Vagina (tissue), 2 donors: ENCODE results near the gene ARMH2. TPM values are rescaled to one million over a fixed set of nuclear protein-coding genes. Genes with fewer than 3 reads are reported as not detected.

ENCODE experiments used
- DNase-seq, 2 donors: peaks; one replicate each; pipeline ENCODE4 v3.0.0-alpha.2; 2017; ENCODE audit errors: extremely low spot score in 2 of 2
- H3K27ac ChIP-seq: fragments of 200-600 bp; sonication (generic); one replicate; pipeline ENCODE4 v1.5.1; 2019
- H3K27me3 ChIP-seq: fragments of 200-600 bp; sonication (generic); one replicate; pipeline ENCODE4 v1.5.1; 2019
- H3K36me3 ChIP-seq, 2 donors: fragments of 200-600 bp; sonication (generic); one replicate each; pipeline ENCODE4 v1.5.1; 2017 to 2019
- H3K4me1 ChIP-seq: fragments of 200-600 bp; sonication (generic); one replicate; pipeline ENCODE4 v1.5.1; 2019
- H3K4me3 ChIP-seq, 2 donors: fragments of 200-600 bp; sonication (generic); 1 replicate in 1 of 2; 2 replicates in 1 of 2; pipeline ENCODE4 v1.5.1; 2016 to 2019
- H3K9me3 ChIP-seq: fragments of 200-600 bp; sonication (generic); one replicate; pipeline ENCODE4 v1.5.1; 2019
- CTCF ChIP-seq, 3 experiments: fragments of 450-650 bp in 2 of 3; fragments of 200-600 bp in 1 of 3; sonication (generic) in 1 of 3; IDR thresholded peaks; one replicate each; pipeline ENCODE4 v1.5.1; 2017 to 2019; ENCODE audit warnings: antibody characterized with exemption in 3 of 3, mild to moderate bottlenecking in 2 of 3, moderate library complexity in 2 of 3
- POLR2A ChIP-seq, 2 donors: fragments of 450-650 bp; IDR thresholded peaks; one replicate each; pipeline ENCODE4 v1.6.1; 2017; ENCODE audit warnings: antibody characterized with exemption in 2 of 2, mild to moderate bottlenecking in 2 of 2, moderate library complexity in 2 of 2
- POLR2AphosphoS5 ChIP-seq, 2 donors: sonication (generic); formaldehyde crosslinking; IDR thresholded peaks; one replicate each; pipeline ENCODE4 v1.9.0; 2017; ENCODE audit warnings: antibody characterized with exemption in 2 of 2, mild to moderate bottlenecking in 2 of 2, low read depth in 1 of 2; ENCODE audit not compliant: insufficient read depth in 1 of 2
- intact Hi-C: fragments of 100-400 bp; cut with DNase I; formaldehyde crosslinking; loops from one replicate; pipeline ENCODE4 v1.15.1; 2023
- total RNA-seq: library from RNA; depleted of rRNA; stranded (reverse); fragments of >200 nt; gene quantifications from one replicate; pipeline ENCODE4 v1.2.3, GENCODE V29; 2016

The ARMH2 gene
- not detected for total RNA-seq

- H3K4me1 ChIP-seq: no peaks in the 10 kb centered on the region
- TF ChIP-seq POLR2AphosphoS5 (IDR thresholded peaks at IDR 0.05; ENCODE audit: insufficient read depth in 1 of 2, low read depth in 1 of 2): no peak
- TF ChIP-seq CTCF (IDR thresholded peaks at IDR 0.05): no peak
- no peak for TF ChIP-seq POLR2A (IDR thresholded peaks at IDR 0.05)
- intact Hi-C loops: no loop called here
These were observed at the start of gene ARMH2 for GRCh38 chr6:24798740-24799540. Gene ARMH2 (minus strand): TSS chr6:24798917. CDS start chr6:24798857, 60 bp downstream.

GRCh38 chr6:24848461-24848860, 49.7 kb upstream of the ARMH2 start:
- TF ChIP-seq POLR2AphosphoS5 (IDR thresholded peaks at IDR 0.05; ENCODE audit: insufficient read depth in 1 of 2, low read depth in 1 of 2) (no peak), POLR2A (IDR thresholded peaks at IDR 0.05) (no peak), CTCF (IDR thresholded peaks at IDR 0.05) (no peak)
- no peak for DNase-seq
- no peak overlapping the region for H3K4me3 ChIP-seq
- no peaks in the 10 kb centered on the region for H3K27me3 ChIP-seq
- H3K9me3 ChIP-seq: no peaks in the 10 kb centered on the region
- intact Hi-C loops: no loop called here
- H3K36me3 ChIP-seq: peaks cover 0 to 57% of the 10 kb centered on the region in 2 donors
- H3K27ac ChIP-seq: no peak overlapping the region
- no peaks in the 10 kb centered on the region for H3K4me1 ChIP-seq

More at GRCh38 chr6:24798740-24799540, at the start of gene ARMH2:
- H3K36me3 ChIP-seq: no peaks in the 10 kb centered on the region
- H3K9me3 ChIP-seq: no peaks in the 10 kb centered on the region
- H3K27ac ChIP-seq: no peak within 1 kb of the TSS
- H3K4me3 ChIP-seq: no peak within 1 kb of the TSS
- DNase-seq: no peak
- no peaks in the 10 kb centered on the region for H3K27me3 ChIP-seq

GRCh38 chr6:24847402-24847801, 48.7 kb upstream of the ARMH2 start:
- H3K4me3 ChIP-seq: no peak overlapping the region
- H3K4me1 ChIP-seq: no peaks in the 10 kb centered on the region
- no peaks in the 10 kb centered on the region for H3K9me3 ChIP-seq
- DNase-seq: peak in 1 of 2 donors; percentile 49
- H3K27me3 ChIP-seq: no peaks in the 10 kb centered on the region
- intact Hi-C loops: no loop called here
- H3K27ac ChIP-seq: no peak overlapping the region
- TF ChIP-seq POLR2AphosphoS5 (IDR thresholded peaks at IDR 0.05; ENCODE audit: insufficient read depth in 1 of 2, low read depth in 1 of 2) (no peak), POLR2A (IDR thresholded peaks at IDR 0.05) (no peak), CTCF (IDR thresholded peaks at IDR 0.05) (no peak)
- H3K36me3 ChIP-seq: peaks cover 0 to 57% of the 10 kb centered on the region in 2 donors

DNA sequence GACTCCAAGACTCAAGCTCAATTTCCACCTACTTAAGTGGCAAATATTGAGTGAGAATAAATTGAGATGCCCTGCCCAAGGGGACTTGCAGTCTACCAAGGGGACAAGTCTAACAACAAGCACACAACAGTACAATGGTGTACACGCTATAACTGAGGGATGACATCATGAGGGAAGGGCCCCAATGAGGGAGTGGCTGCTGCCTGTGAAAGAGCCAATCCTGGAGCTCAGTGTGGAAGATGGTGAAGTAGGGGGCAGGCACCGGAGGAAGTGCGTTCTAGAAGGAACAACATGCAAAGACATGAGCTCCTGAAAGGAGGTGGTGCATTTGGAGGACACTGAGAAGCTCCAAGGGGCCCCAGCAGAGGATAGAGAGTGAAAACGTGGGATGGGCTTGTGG, 46.9 kb upstream of the ARMH2 start:
- intact Hi-C loops: no loop called here
- Histone ChIP-seq H3K4me1 (no peaks in the 10 kb centered on the region), H3K4me3 (no peak overlapping the region), H3K27me3 (no peaks in the 10 kb centered on the region), H3K36me3 (peaks cover 0 to 47% of the 10 kb centered on the region in 2 donors), H3K27ac (no peak overlapping the region), H3K9me3 (no peaks in the 10 kb centered on the region)
- TF ChIP-seq POLR2A (IDR thresholded peaks at IDR 0.05): no peak
- no peak for TF ChIP-seq POLR2AphosphoS5 (IDR thresholded peaks at IDR 0.05; ENCODE audit: insufficient read depth in 1 of 2, low read depth in 1 of 2)
- no peak for TF ChIP-seq CTCF (IDR thresholded peaks at IDR 0.05)
- DNase-seq: peak in 1 of 2 donors; percentile 64

DNA sequence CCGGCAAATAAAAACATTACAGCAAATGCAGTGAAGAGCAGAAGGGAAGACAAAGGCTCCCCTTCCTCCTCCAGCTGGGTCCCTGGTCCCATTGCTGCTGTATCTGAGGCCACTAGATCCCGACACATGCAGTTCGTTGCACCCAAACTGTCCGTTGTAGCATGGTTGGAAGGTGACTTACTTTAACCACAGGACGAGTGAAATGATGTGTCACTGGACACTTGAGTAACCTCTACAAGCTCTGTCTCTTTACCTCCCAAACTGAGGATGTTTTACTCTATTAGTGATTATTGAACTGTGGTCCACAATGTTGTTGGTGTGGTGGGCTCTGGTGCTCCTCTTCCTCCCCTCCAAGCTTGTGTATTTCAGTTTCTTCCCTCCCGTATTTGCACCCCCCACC, 46.2 kb upstream of the ARMH2 start:
- DNase-seq: peak in 1 of 2 donors; percentile 18

More for the DNA sequence above, 46.2 kb upstream of the ARMH2 start:
- no peaks in the 10 kb centered on the region for H3K9me3 ChIP-seq
- H3K27ac ChIP-seq: no peak overlapping the region
- TF ChIP-seq POLR2AphosphoS5 (IDR thresholded peaks at IDR 0.05; ENCODE audit: insufficient read depth in 1 of 2, low read depth in 1 of 2) (no peak), CTCF (IDR thresholded peaks at IDR 0.05) (no peak), POLR2A (IDR thresholded peaks at IDR 0.05) (no peak)
- no peaks in the 10 kb centered on the region for H3K4me1 ChIP-seq
- peaks cover 0 to 40% of the 10 kb centered on the region in 2 donors for H3K36me3 ChIP-seq
- intact Hi-C loops: no loop called here
- no peak overlapping the region for H3K4me3 ChIP-seq
- H3K27me3 ChIP-seq: no peaks in the 10 kb centered on the region
